Tibial artery (tissue), 4 donors: ENCODE measurements around the gene SLC4A8.

Source experiments
- DNase-seq, 2 donors: peaks; one replicate each; pipeline ENCODE4 v3.0.0-alpha.2; 2019
- H3K27ac ChIP-seq, 2 donors: fragments of 200-600 bp; sonication (generic) in 1 of 2; 1 replicate in 1 of 2; 2 replicates in 1 of 2; pipeline ENCODE4 v1.5.1; 2018 to 2019; ENCODE audit warnings: mild to moderate bottlenecking in 1 of 2
- H3K27me3 ChIP-seq, 2 donors: fragments of 200-600 bp; sonication (generic) in 1 of 2; one replicate each; pipeline versions ENCODE4 v1.5.1 to v1.6.0; 2016 to 2019
- H3K36me3 ChIP-seq, 3 donors: fragments of 200-600 bp; sonication (generic) in 2 of 3; one replicate each; pipeline ENCODE4 v1.5.1; 2016 to 2019; ENCODE audit warnings: mild to moderate bottlenecking in 2 of 3
- H3K4me1 ChIP-seq, 4 donors: fragments of 200-600 bp; sonication (generic) in 2 of 4; 1 replicate in 3 of 4; 2 replicates in 1 of 4; pipeline ENCODE4 v1.5.1; 2016 to 2019
- H3K4me3 ChIP-seq, 2 donors: fragments of 200-600 bp; sonication (generic) in 1 of 2; 1 replicate in 1 of 2; 2 replicates in 1 of 2; pipeline ENCODE4 v1.5.1; 2018 to 2019; ENCODE audit warnings: mild to moderate bottlenecking in 2 of 2
- H3K9me3 ChIP-seq, 3 donors: fragments of 200-600 bp; sonication (generic) in 1 of 3; one replicate each; pipeline ENCODE4 v1.5.1; 2016 to 2019
- intact Hi-C: fragments of 100-400 bp; cut with DNase I; formaldehyde crosslinking; loops from one replicate; pipeline ENCODE4 v1.15.0; 2023; ENCODE audit warnings: low total_unique reads
- TF ChIP-seq, protein P1 (sequence below), 2 experiments: fragments of 200-600 bp in 1 of 2; fragments of 450-650 bp in 1 of 2; IDR thresholded peaks; one replicate each; pipeline ENCODE4 v1.5.1; 2017 to 2019; ENCODE audit warnings: antibody characterized with exemption in 2 of 2, mild to moderate bottlenecking in 1 of 2, moderate library complexity in 1 of 2

SLC4A8 gene

DNA sequence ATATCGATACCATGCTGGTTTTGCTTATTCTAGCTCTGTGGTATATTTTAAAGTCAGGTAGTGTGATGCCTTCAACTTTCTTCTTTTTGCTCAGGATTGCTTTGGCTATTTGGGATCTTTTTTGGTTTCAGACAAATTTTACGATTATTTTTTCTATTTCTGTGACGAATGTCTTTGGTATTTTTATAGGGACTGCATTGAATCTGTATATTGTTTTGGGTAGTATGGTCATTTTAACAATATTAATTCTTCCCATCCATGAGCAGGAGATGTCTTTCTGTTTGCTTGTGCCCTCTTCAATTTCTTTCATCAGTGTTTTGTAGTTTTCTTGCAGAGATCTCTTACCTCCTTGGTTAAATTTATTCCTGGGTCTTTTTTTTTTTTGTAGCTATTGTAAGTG, 10.8 kb upstream of the SLC4A8 start:
- no peak overlapping the region for H3K4me3 ChIP-seq
- no peaks in the 10 kb centered on the region for H3K36me3 ChIP-seq
- no peak for DNase-seq
- H3K27ac ChIP-seq, result no peak overlapping the region
- intact Hi-C loops, result no loop called here
- H3K9me3 ChIP-seq, result no peaks in the 10 kb centered on the region
- TF ChIP-seq, protein P1, sequence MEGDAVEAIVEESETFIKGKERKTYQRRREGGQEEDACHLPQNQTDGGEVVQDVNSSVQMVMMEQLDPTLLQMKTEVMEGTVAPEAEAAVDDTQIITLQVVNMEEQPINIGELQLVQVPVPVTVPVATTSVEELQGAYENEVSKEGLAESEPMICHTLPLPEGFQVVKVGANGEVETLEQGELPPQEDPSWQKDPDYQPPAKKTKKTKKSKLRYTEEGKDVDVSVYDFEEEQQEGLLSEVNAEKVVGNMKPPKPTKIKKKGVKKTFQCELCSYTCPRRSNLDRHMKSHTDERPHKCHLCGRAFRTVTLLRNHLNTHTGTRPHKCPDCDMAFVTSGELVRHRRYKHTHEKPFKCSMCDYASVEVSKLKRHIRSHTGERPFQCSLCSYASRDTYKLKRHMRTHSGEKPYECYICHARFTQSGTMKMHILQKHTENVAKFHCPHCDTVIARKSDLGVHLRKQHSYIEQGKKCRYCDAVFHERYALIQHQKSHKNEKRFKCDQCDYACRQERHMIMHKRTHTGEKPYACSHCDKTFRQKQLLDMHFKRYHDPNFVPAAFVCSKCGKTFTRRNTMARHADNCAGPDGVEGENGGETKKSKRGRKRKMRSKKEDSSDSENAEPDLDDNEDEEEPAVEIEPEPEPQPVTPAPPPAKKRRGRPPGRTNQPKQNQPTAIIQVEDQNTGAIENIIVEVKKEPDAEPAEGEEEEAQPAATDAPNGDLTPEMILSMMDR (IDR thresholded peaks at IDR 0.05), result no peak
- peaks cover 0 to 3% of the 10 kb centered on the region in 2 donors for H3K27me3 ChIP-seq
- H3K4me1 ChIP-seq, result no peaks in the 10 kb centered on the region

DNA sequence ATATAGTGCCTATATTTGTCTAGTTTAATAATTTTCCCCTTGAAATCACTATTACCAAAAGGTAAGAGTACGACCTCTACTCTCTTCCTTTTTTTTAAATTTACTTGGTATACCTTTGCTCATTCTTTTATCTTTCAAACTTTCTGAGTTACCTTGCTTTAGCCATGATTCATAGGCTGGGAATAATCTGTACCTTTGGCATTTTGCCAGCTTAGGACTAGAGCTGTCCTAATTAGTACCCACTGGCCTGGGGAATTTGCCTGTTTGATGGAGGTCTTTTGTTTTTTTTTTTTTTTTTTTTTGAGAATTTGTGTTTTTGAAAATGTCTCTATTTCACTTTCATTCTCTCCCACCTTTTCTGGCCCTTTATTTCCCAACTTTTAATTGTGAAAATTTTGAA, 8.7 kb upstream of the SLC4A8 start:
- Histone ChIP-seq H3K4me3 (no peak overlapping the region), H3K27me3 (peaks cover 0 to 13% of the 10 kb centered on the region in 2 donors), H3K27ac (no peak overlapping the region), H3K36me3 (no peaks in the 10 kb centered on the region), H3K4me1 (no peaks in the 10 kb centered on the region), H3K9me3 (no peaks in the 10 kb centered on the region)
- TF ChIP-seq, protein P1 (IDR thresholded peaks at IDR 0.05), result no peak
- intact Hi-C loops, result no loop called here
- no peak for DNase-seq

DNA sequence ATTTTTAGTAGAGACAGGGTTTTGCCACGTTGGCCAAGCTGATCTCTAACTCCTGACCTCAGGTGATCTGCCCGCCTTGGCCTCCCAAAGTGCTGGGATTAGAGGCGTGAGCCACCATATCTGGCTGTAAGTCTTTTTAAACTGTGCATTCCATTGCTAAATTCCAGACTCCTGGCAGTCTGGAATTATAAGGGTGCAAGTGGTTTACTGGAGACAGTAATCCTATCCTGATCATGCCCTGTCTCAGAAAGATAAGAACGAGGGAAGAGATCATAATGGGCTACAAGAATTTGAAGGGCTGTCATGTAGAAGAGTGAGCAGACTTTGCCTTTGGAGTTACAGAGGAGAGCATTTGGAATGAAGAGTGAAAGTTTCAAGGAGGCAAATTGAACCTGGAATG, 6.8 kb upstream of the SLC4A8 start:
- Histone ChIP-seq H3K27ac (no peak overlapping the region), H3K4me3 (no peak overlapping the region), H3K9me3 (no peaks in the 10 kb centered on the region), H3K27me3 (peaks cover 0 to 25% of the 10 kb centered on the region in 2 donors), H3K4me1 (no peaks in the 10 kb centered on the region), H3K36me3 (no peaks in the 10 kb centered on the region)
- DNase-seq, result no peak
- intact Hi-C loops, result no loop called here
- TF ChIP-seq, protein P1 (IDR thresholded peaks at IDR 0.05), result no peak

DNA sequence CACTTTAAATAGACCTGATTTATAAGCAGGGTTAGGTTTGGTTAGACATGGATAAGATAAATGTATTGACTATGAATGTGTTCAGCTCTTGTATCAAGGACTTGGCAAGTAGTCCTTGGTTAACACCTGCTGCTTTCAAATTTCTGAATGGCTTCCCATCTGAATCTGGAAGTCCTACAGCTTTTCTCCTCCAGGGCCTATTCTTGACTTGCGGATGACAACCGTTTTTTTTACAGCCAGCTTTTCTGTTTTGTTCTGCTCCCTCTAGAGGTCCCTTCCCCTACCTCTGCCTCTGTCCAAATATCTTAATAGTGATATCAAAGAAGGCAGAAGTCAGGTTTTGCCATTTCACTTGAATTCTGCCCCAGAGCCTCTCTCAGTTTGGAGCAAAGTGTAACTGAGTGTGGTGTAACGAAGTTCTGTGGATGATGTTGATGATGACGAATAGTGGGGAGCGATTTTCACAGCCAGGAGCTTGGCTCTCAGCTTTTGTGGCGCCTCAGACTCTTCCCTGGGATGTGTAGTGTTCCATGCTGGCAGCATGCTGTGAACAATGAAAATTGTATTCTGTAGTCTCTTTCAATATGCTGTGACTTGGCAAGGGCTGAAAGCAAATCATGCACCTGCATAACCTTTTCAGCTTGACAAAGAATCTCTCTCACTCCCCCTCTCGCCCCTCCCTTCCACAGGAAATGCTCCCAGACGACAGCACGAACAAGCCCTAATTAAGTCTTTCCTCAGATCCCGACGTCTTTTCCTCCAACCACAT, 5.0 kb upstream of the SLC4A8 start:
- Histone ChIP-seq H3K4me3 (no peak overlapping the region), H3K9me3 (no peaks in the 10 kb centered on the region), H3K27ac (no peak overlapping the region), H3K36me3 (no peaks in the 10 kb centered on the region), H3K27me3 (peaks cover 0 to 29% of the 10 kb centered on the region in 2 donors), H3K4me1 (peaks cover 0 to 6% (median 4%) of the 10 kb centered on the region in 4 donors)
- intact Hi-C loops, result no loop called here
- TF ChIP-seq, protein P1 (IDR thresholded peaks at IDR 0.05), result no peak
- DNase-seq, result no peak

DNA sequence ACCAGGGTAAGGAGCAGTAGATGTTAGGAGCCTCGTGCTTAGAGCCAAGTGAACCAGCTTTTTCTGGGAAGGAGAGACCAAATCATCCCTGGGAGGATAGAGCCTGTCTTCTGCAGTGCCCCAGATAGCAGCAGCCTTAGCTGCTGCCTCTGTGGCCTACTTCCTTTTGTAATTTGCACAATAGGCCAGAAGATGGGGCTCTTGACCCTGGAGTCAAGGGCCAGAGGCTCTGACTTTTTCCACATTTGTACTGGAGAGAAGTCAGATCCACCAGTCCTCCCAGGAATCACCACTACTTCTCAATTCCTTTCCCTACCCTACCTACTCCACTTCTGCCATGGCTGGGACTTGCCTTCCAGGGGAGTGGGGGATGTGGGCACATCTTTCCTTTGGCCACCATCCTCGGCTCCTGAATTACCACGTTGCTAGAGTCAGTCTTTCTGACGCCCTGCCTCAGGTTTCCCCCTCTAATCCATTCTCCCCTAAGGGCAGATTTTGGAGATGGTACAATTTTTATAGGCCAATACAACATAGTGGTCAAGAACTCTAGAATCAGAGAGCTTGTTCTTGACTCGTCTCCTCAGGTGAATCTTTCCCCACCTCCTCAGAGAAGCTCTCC, 3.3 kb upstream of the SLC4A8 start:
- TF ChIP-seq, protein P1 (IDR thresholded peaks at IDR 0.05), result peak; percentile 28 to 30
- H3K9me3 ChIP-seq, result no peaks in the 10 kb centered on the region
- peaks cover 0 to 38% of the 10 kb centered on the region in 2 donors for H3K27me3 ChIP-seq
- no peak overlapping the region for H3K27ac ChIP-seq
- no peak for DNase-seq
- H3K36me3 ChIP-seq, result no peaks in the 10 kb centered on the region
- intact Hi-C loops, result no loop called here
- H3K4me3 ChIP-seq, result no peak overlapping the region
- H3K4me1 ChIP-seq, result peaks cover 0 to 13% (median 9%) of the 10 kb centered on the region in 4 donors
